ENCODE data around the gene ADAMTS6.

ADAMTS6 gene

GRCh38 chr5:65246741-65247140, 235.0 kb downstream of the ADAMTS6 start:
- DNase-seq, result no peak
- Histone ChIP-seq H3K36me3 (ENCODE audit: control insufficient read depth, insufficient read depth, low read length) (no peaks in the 10 kb centered on the region), H3K27ac (ENCODE audit: insufficient read depth, low read length, poor library complexity, severe bottlenecking) (no peak overlapping the region), H3K27me3 (replicated peaks; ENCODE audit: control insufficient read depth, insufficient read depth, low read length, poor library complexity, severe bottlenecking) (no peaks in the 10 kb centered on the region), H3K4me1 (ENCODE audit: control insufficient read depth, insufficient read depth, low read length, poor library complexity, severe bottlenecking) (no peaks in the 10 kb centered on the region), H3K9me3 (ENCODE audit: control insufficient read depth, low read length) (no peaks in the 10 kb centered on the region), H3K4me3 (ENCODE audit: insufficient read depth, low read depth, low read length, poor library complexity, severe bottlenecking) (no peak overlapping the region)

- no peaks in the 10 kb centered on the region for H3K9me3 ChIP-seq (ENCODE audit: control insufficient read depth, low read length)
- DNase-seq, result no peak
- H3K4me1 ChIP-seq (ENCODE audit: control insufficient read depth, insufficient read depth, low read length, poor library complexity, severe bottlenecking), result no peaks in the 10 kb centered on the region
- no peaks in the 10 kb centered on the region for H3K36me3 ChIP-seq (ENCODE audit: control insufficient read depth, insufficient read depth, low read length)
- no peak overlapping the region for H3K4me3 ChIP-seq (ENCODE audit: insufficient read depth, low read depth, low read length, poor library complexity, severe bottlenecking)
- no peak overlapping the region for H3K27ac ChIP-seq (ENCODE audit: insufficient read depth, low read length, poor library complexity, severe bottlenecking)
- no peaks in the 10 kb centered on the region for H3K27me3 ChIP-seq (replicated peaks; ENCODE audit: control insufficient read depth, insufficient read depth, low read length, poor library complexity, severe bottlenecking)
Observed at GRCh38 chr5:65244031-65244430, 237.7 kb downstream of the ADAMTS6 start.

- Histone ChIP-seq H3K27me3 (replicated peaks; ENCODE audit: control insufficient read depth, insufficient read depth, low read length, poor library complexity, severe bottlenecking) (no peaks in the 10 kb centered on the region), H3K27ac (ENCODE audit: insufficient read depth, low read length, poor library complexity, severe bottlenecking) (no peak overlapping the region), H3K36me3 (ENCODE audit: control insufficient read depth, insufficient read depth, low read length) (no peaks in the 10 kb centered on the region), H3K4me1 (ENCODE audit: control insufficient read depth, insufficient read depth, low read length, poor library complexity, severe bottlenecking) (no peaks in the 10 kb centered on the region), H3K4me3 (ENCODE audit: insufficient read depth, low read depth, low read length, poor library complexity, severe bottlenecking) (no peak overlapping the region), H3K9me3 (ENCODE audit: control insufficient read depth, low read length) (no peaks in the 10 kb centered on the region)
- no peak for DNase-seq
Observed at GRCh38 chr5:65243161-65243560, 238.6 kb downstream of the ADAMTS6 start.

GRCh38 chr5:65229841-65230240, 251.9 kb downstream of the ADAMTS6 start:
- no peak for DNase-seq
- Histone ChIP-seq H3K4me1 (ENCODE audit: control insufficient read depth, insufficient read depth, low read length, poor library complexity, severe bottlenecking) (no peaks in the 10 kb centered on the region), H3K9me3 (ENCODE audit: control insufficient read depth, low read length) (peaks cover 3% of the 10 kb centered on the region), H3K27me3 (replicated peaks; ENCODE audit: control insufficient read depth, insufficient read depth, low read length, poor library complexity, severe bottlenecking) (no peaks in the 10 kb centered on the region), H3K4me3 (ENCODE audit: insufficient read depth, low read depth, low read length, poor library complexity, severe bottlenecking) (no peak overlapping the region), H3K36me3 (ENCODE audit: control insufficient read depth, insufficient read depth, low read length) (no peaks in the 10 kb centered on the region), H3K27ac (ENCODE audit: insufficient read depth, low read length, poor library complexity, severe bottlenecking) (no peak overlapping the region)

- Histone ChIP-seq H3K4me1 (ENCODE audit: control insufficient read depth, insufficient read depth, low read length, poor library complexity, severe bottlenecking) (no peaks in the 10 kb centered on the region), H3K27ac (ENCODE audit: insufficient read depth, low read length, poor library complexity, severe bottlenecking) (no peak overlapping the region), H3K4me3 (ENCODE audit: insufficient read depth, low read depth, low read length, poor library complexity, severe bottlenecking) (no peak overlapping the region), H3K36me3 (ENCODE audit: control insufficient read depth, insufficient read depth, low read length) (no peaks in the 10 kb centered on the region), H3K27me3 (replicated peaks; ENCODE audit: control insufficient read depth, insufficient read depth, low read length, poor library complexity, severe bottlenecking) (no peaks in the 10 kb centered on the region), H3K9me3 (ENCODE audit: control insufficient read depth, low read length) (no peaks in the 10 kb centered on the region)
- DNase-seq, result no peak
Observed at GRCh38 chr5:65213921-65214525, 267.7 kb downstream of the ADAMTS6 start.

GRCh38 chr5:65209341-65209740, 272.4 kb downstream of the ADAMTS6 start:
- Histone ChIP-seq H3K9me3 (ENCODE audit: control insufficient read depth, low read length) (no peaks in the 10 kb centered on the region), H3K4me3 (ENCODE audit: insufficient read depth, low read depth, low read length, poor library complexity, severe bottlenecking) (no peak overlapping the region), H3K4me1 (ENCODE audit: control insufficient read depth, insufficient read depth, low read length, poor library complexity, severe bottlenecking) (no peaks in the 10 kb centered on the region), H3K36me3 (ENCODE audit: control insufficient read depth, insufficient read depth, low read length) (no peaks in the 10 kb centered on the region), H3K27me3 (replicated peaks; ENCODE audit: control insufficient read depth, insufficient read depth, low read length, poor library complexity, severe bottlenecking) (no peaks in the 10 kb centered on the region), H3K27ac (ENCODE audit: insufficient read depth, low read length, poor library complexity, severe bottlenecking) (no peak overlapping the region)
- no peak for DNase-seq

GRCh38 chr5:65204966-65205365, 276.8 kb downstream of the ADAMTS6 start:
- no peak overlapping the region for H3K4me3 ChIP-seq (ENCODE audit: insufficient read depth, low read depth, low read length, poor library complexity, severe bottlenecking)
- H3K9me3 ChIP-seq (ENCODE audit: control insufficient read depth, low read length), result no peaks in the 10 kb centered on the region
- no peak for DNase-seq
- H3K36me3 ChIP-seq (ENCODE audit: control insufficient read depth, insufficient read depth, low read length), result no peaks in the 10 kb centered on the region
- no peaks in the 10 kb centered on the region for H3K4me1 ChIP-seq (ENCODE audit: control insufficient read depth, insufficient read depth, low read length, poor library complexity, severe bottlenecking)
- no peaks in the 10 kb centered on the region for H3K27me3 ChIP-seq (replicated peaks; ENCODE audit: control insufficient read depth, insufficient read depth, low read length, poor library complexity, severe bottlenecking)
- no peak overlapping the region for H3K27ac ChIP-seq (ENCODE audit: insufficient read depth, low read length, poor library complexity, severe bottlenecking)

- DNase-seq, result no peak
- H3K27me3 ChIP-seq (replicated peaks; ENCODE audit: control insufficient read depth, insufficient read depth, low read length, poor library complexity, severe bottlenecking), result no peaks in the 10 kb centered on the region
- no peak overlapping the region for H3K4me3 ChIP-seq (ENCODE audit: insufficient read depth, low read depth, low read length, poor library complexity, severe bottlenecking)
- H3K9me3 ChIP-seq (ENCODE audit: control insufficient read depth, low read length), result no peaks in the 10 kb centered on the region
- no peak overlapping the region for H3K27ac ChIP-seq (ENCODE audit: insufficient read depth, low read length, poor library complexity, severe bottlenecking)
- H3K4me1 ChIP-seq (ENCODE audit: control insufficient read depth, insufficient read depth, low read length, poor library complexity, severe bottlenecking), result no peaks in the 10 kb centered on the region
- no peaks in the 10 kb centered on the region for H3K36me3 ChIP-seq (ENCODE audit: control insufficient read depth, insufficient read depth, low read length)
Observed at GRCh38 chr5:65203746-65204145, 278.0 kb downstream of the ADAMTS6 start.

GRCh38 chr5:65199993-65200675, 281.6 kb downstream of the ADAMTS6 start:
- H3K4me3 ChIP-seq (ENCODE audit: insufficient read depth, low read depth, low read length, poor library complexity, severe bottlenecking), result no peak overlapping the region
- H3K27ac ChIP-seq (ENCODE audit: insufficient read depth, low read length, poor library complexity, severe bottlenecking), result no peak overlapping the region
- H3K9me3 ChIP-seq (ENCODE audit: control insufficient read depth, low read length), result no peaks in the 10 kb centered on the region
- no peak for DNase-seq
- H3K27me3 ChIP-seq (replicated peaks; ENCODE audit: control insufficient read depth, insufficient read depth, low read length, poor library complexity, severe bottlenecking), result no peaks in the 10 kb centered on the region
- no peaks in the 10 kb centered on the region for H3K36me3 ChIP-seq (ENCODE audit: control insufficient read depth, insufficient read depth, low read length)
- H3K4me1 ChIP-seq (ENCODE audit: control insufficient read depth, insufficient read depth, low read length, poor library complexity, severe bottlenecking), result no peaks in the 10 kb centered on the region

GRCh38 chr5:65198456-65199120, 283.1 kb downstream of the ADAMTS6 start:
- Histone ChIP-seq H3K27me3 (replicated peaks; ENCODE audit: control insufficient read depth, insufficient read depth, low read length, poor library complexity, severe bottlenecking) (no peaks in the 10 kb centered on the region), H3K9me3 (ENCODE audit: control insufficient read depth, low read length) (no peaks in the 10 kb centered on the region), H3K4me1 (ENCODE audit: control insufficient read depth, insufficient read depth, low read length, poor library complexity, severe bottlenecking) (no peaks in the 10 kb centered on the region), H3K36me3 (ENCODE audit: control insufficient read depth, insufficient read depth, low read length) (no peaks in the 10 kb centered on the region), H3K4me3 (ENCODE audit: insufficient read depth, low read depth, low read length, poor library complexity, severe bottlenecking) (no peak overlapping the region), H3K27ac (ENCODE audit: insufficient read depth, low read length, poor library complexity, severe bottlenecking) (no peak overlapping the region)
- no peak for DNase-seq

All from effector memory CD4-positive, alpha-beta T cell (primary cell).